ENCODE measurements around the gene SWT1.

Gene SWT1

DNA sequence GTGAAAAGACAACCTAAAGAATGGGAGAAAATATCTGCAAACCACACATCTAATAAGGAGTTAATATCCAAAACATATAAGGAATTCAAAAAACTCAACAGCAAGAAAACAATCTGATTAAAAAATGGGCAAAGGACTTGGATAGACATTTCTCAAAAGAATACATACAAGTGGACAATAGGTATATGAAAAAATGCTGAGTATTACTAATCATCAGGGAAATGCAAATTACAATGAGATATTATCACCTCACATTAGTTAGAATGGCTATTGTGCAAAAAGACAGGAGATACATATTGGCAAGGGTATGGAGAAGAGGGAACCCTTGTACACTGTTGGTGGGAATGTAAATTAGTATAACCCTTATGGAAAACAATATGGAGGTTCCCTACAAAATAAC is 45.1 kb upstream of the SWT1 start:
- TF ChIP-seq POLR2AphosphoS5 (IDR thresholded peaks at IDR 0.05; ENCODE audit: low read depth) (no peak), CTCF (IDR thresholded peaks at IDR 0.05; ENCODE audit: insufficient read depth, low read length) (no peak), GABPA (IDR thresholded peaks at IDR 0.05; ENCODE audit: low read depth) (no peak), SPI1 (IDR thresholded peaks at IDR 0.05; ENCODE audit: borderline replicate concordance, low read depth) (no peak)
- TF ChIP-seq, protein P1, sequence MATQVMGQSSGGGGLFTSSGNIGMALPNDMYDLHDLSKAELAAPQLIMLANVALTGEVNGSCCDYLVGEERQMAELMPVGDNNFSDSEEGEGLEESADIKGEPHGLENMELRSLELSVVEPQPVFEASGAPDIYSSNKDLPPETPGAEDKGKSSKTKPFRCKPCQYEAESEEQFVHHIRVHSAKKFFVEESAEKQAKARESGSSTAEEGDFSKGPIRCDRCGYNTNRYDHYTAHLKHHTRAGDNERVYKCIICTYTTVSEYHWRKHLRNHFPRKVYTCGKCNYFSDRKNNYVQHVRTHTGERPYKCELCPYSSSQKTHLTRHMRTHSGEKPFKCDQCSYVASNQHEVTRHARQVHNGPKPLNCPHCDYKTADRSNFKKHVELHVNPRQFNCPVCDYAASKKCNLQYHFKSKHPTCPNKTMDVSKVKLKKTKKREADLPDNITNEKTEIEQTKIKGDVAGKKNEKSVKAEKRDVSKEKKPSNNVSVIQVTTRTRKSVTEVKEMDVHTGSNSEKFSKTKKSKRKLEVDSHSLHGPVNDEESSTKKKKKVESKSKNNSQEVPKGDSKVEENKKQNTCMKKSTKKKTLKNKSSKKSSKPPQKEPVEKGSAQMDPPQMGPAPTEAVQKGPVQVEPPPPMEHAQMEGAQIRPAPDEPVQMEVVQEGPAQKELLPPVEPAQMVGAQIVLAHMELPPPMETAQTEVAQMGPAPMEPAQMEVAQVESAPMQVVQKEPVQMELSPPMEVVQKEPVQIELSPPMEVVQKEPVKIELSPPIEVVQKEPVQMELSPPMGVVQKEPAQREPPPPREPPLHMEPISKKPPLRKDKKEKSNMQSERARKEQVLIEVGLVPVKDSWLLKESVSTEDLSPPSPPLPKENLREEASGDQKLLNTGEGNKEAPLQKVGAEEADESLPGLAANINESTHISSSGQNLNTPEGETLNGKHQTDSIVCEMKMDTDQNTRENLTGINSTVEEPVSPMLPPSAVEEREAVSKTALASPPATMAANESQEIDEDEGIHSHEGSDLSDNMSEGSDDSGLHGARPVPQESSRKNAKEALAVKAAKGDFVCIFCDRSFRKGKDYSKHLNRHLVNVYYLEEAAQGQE (IDR thresholded peaks at IDR 0.05; ENCODE audit: insufficient replicate concordance, low read depth), result no peak
- Histone ChIP-seq H3K4me3 (replicated peaks; ENCODE audit: insufficient read depth, low read length) (no peak overlapping the region), H3K27ac (replicated peaks) (no peak overlapping the region), H3K27me3 (ENCODE audit: insufficient read depth, poor library complexity, severe bottlenecking) (no peaks in the 10 kb centered on the region)
- DNase-seq (ENCODE audit: low read depth in 1 of 2, low spot score in 1 of 2), result no peak

GRCh38 chr1:185112356-185112755 is 44.6 kb upstream of the SWT1 start:
- no peaks in the 10 kb centered on the region for H3K27me3 ChIP-seq (ENCODE audit: insufficient read depth, poor library complexity, severe bottlenecking)
- no peak overlapping the region for H3K27ac ChIP-seq (replicated peaks)
- no peak overlapping the region for H3K4me3 ChIP-seq (replicated peaks; ENCODE audit: insufficient read depth, low read length)
- no peak for TF ChIP-seq GABPA (IDR thresholded peaks at IDR 0.05; ENCODE audit: low read depth)
- no peak for TF ChIP-seq CTCF (IDR thresholded peaks at IDR 0.05; ENCODE audit: insufficient read depth, low read length)
- TF ChIP-seq POLR2AphosphoS5 (IDR thresholded peaks at IDR 0.05; ENCODE audit: low read depth), result no peak
- no peak for TF ChIP-seq SPI1 (IDR thresholded peaks at IDR 0.05; ENCODE audit: borderline replicate concordance, low read depth)
- TF ChIP-seq, protein P1 (IDR thresholded peaks at IDR 0.05; ENCODE audit: insufficient replicate concordance, low read depth), result no peak
- no peak for DNase-seq (ENCODE audit: low read depth in 1 of 2, low spot score in 1 of 2)

GRCh38 chr1:185129708-185130107 is 27.3 kb upstream of the SWT1 start:
- DNase-seq (ENCODE audit: low read depth in 1 of 2, low spot score in 1 of 2), result no peak
- Histone ChIP-seq H3K27me3 (ENCODE audit: insufficient read depth, poor library complexity, severe bottlenecking) (no peaks in the 10 kb centered on the region), H3K27ac (replicated peaks) (no peak overlapping the region), H3K4me3 (replicated peaks; ENCODE audit: insufficient read depth, low read length) (no peak overlapping the region)
- TF ChIP-seq, protein P1 (IDR thresholded peaks at IDR 0.05; ENCODE audit: insufficient replicate concordance, low read depth), result no peak
- no peak for TF ChIP-seq SPI1 (IDR thresholded peaks at IDR 0.05; ENCODE audit: borderline replicate concordance, low read depth)
- no peak for TF ChIP-seq POLR2AphosphoS5 (IDR thresholded peaks at IDR 0.05; ENCODE audit: low read depth)
- no peak for TF ChIP-seq GABPA (IDR thresholded peaks at IDR 0.05; ENCODE audit: low read depth)
- TF ChIP-seq CTCF (IDR thresholded peaks at IDR 0.05; ENCODE audit: insufficient read depth, low read length), result no peak
